ENCODE results near the gene IGSF9. TPM values are rescaled to one million over a fixed set of nuclear protein-coding genes. Genes with fewer than 3 reads are reported as not detected.

The IGSF9 gene
- total RNA-seq, 1 donor from 2014 or later, result 24.5 TPM

- Mint-ChIP-seq H3K27ac (ENCODE audit: unreplicated experiment) (no peak overlapping the region), H3K4me3 (no peak overlapping the region), H3K36me3 (ENCODE audit: low read depth) (no peaks in the 10 kb centered on the region), H3K27me3 (ENCODE audit: low read depth) (peaks cover 25% of the 10 kb centered on the region), H3K4me1 (peaks cover 32% of the 10 kb centered on the region), H3K9me3 (no peaks in the 10 kb centered on the region)
- TF ChIP-seq CTCF (conservative IDR thresholded peaks at IDR 0.05), result no peak
- DNase-seq (ENCODE audit: low read depth, low spot score), result no peak
These were observed 17.5 kb downstream of the IGSF9 start for GRCh38 chr1:159927849-159928431.

GRCh38 chr1:159927211-159927848 lies 18.1 kb downstream of the IGSF9 start:
- H3K9me3 Mint-ChIP-seq, result no peaks in the 10 kb centered on the region
- H3K4me3 Mint-ChIP-seq, result no peak overlapping the region
- DNase-seq (ENCODE audit: low read depth, low spot score), result no peak
- TF ChIP-seq CTCF (conservative IDR thresholded peaks at IDR 0.05), result no peak
- H3K36me3 Mint-ChIP-seq (ENCODE audit: low read depth), result no peaks in the 10 kb centered on the region
- peaks cover 33% of the 10 kb centered on the region for H3K4me1 Mint-ChIP-seq
- peaks cover 28% of the 10 kb centered on the region for H3K27me3 Mint-ChIP-seq (ENCODE audit: low read depth)
- H3K27ac Mint-ChIP-seq (ENCODE audit: unreplicated experiment), result no peak overlapping the region

GRCh38 chr1:159925719-159926078 lies 19.7 kb downstream of the IGSF9 start:
- Mint-ChIP-seq H3K4me1 (peaks cover 33% of the 10 kb centered on the region), H3K27me3 (ENCODE audit: low read depth) (peaks cover 33% of the 10 kb centered on the region), H3K4me3 (peak overlapping the region; percentile 87), H3K36me3 (ENCODE audit: low read depth) (no peaks in the 10 kb centered on the region), H3K9me3 (no peaks in the 10 kb centered on the region), H3K27ac (ENCODE audit: unreplicated experiment) (no peak overlapping the region)
- TF ChIP-seq CTCF (conservative IDR thresholded peaks at IDR 0.05), result no peak
- DNase-seq (ENCODE audit: low read depth, low spot score), result no peak

GRCh38 chr1:159924791-159925718 lies 20.4 kb downstream of the IGSF9 start, which contains the start of gene TAGLN2:
TAGLN2 (minus strand) TSS chr1:159925507; CDS start chr1:159920509, 4,998 bp downstream.
- TF ChIP-seq CTCF (conservative IDR thresholded peaks at IDR 0.05), result no peak
- no peaks in the 10 kb centered on the region for H3K9me3 Mint-ChIP-seq

GRCh38 chr1:159924025-159924790 lies 21.2 kb downstream of the IGSF9 start:
- no peaks in the 10 kb centered on the region for H3K36me3 Mint-ChIP-seq (ENCODE audit: low read depth)
- no peaks in the 10 kb centered on the region for H3K9me3 Mint-ChIP-seq
- H3K4me1 Mint-ChIP-seq, result peaks cover 33% of the 10 kb centered on the region
- peaks cover 33% of the 10 kb centered on the region for H3K27me3 Mint-ChIP-seq (ENCODE audit: low read depth)
- peak overlapping the region; percentile 80 for H3K4me3 Mint-ChIP-seq
- no peak for DNase-seq (ENCODE audit: low read depth, low spot score)
- no peak for TF ChIP-seq CTCF (conservative IDR thresholded peaks at IDR 0.05)
- peak overlapping the region; percentile 98 for H3K27ac Mint-ChIP-seq (ENCODE audit: unreplicated experiment)

More at GRCh38 chr1:159924791-159925718, 20.4 kb downstream of the IGSF9 start, which contains the start of gene TAGLN2:
- peak; percentile 66 for DNase-seq (ENCODE audit: low read depth, low spot score)
- Mint-ChIP-seq H3K27ac (ENCODE audit: unreplicated experiment) (peak within 1 kb of the TSS; percentile 12), H3K4me1 (peaks cover 33% of the 10 kb centered on the region), H3K4me3 (peak within 1 kb of the TSS; percentile 87), H3K27me3 (ENCODE audit: low read depth) (peaks cover 33% of the 10 kb centered on the region), H3K36me3 (ENCODE audit: low read depth) (no peaks in the 10 kb centered on the region)
